ENCODE data around the gene SHH.

GRCh38 chr7:155846936-155847335, 34.7 kb upstream of the SHH start:
- TF ChIP-seq CTCF (IDR thresholded peaks at IDR 0.05) = no peak
- TF ChIP-seq, protein P1, sequence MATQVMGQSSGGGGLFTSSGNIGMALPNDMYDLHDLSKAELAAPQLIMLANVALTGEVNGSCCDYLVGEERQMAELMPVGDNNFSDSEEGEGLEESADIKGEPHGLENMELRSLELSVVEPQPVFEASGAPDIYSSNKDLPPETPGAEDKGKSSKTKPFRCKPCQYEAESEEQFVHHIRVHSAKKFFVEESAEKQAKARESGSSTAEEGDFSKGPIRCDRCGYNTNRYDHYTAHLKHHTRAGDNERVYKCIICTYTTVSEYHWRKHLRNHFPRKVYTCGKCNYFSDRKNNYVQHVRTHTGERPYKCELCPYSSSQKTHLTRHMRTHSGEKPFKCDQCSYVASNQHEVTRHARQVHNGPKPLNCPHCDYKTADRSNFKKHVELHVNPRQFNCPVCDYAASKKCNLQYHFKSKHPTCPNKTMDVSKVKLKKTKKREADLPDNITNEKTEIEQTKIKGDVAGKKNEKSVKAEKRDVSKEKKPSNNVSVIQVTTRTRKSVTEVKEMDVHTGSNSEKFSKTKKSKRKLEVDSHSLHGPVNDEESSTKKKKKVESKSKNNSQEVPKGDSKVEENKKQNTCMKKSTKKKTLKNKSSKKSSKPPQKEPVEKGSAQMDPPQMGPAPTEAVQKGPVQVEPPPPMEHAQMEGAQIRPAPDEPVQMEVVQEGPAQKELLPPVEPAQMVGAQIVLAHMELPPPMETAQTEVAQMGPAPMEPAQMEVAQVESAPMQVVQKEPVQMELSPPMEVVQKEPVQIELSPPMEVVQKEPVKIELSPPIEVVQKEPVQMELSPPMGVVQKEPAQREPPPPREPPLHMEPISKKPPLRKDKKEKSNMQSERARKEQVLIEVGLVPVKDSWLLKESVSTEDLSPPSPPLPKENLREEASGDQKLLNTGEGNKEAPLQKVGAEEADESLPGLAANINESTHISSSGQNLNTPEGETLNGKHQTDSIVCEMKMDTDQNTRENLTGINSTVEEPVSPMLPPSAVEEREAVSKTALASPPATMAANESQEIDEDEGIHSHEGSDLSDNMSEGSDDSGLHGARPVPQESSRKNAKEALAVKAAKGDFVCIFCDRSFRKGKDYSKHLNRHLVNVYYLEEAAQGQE (IDR thresholded peaks at IDR 0.05; ENCODE audit: insufficient read depth in 1 of 2, low read depth in 2 of 2, low read length in 1 of 2) = no peak
- TF ChIP-seq TCF7L2 (IDR thresholded peaks at IDR 0.05; ENCODE audit: low read depth, low read length) = no peak
- no peak for TF ChIP-seq POLR2AphosphoS5 (IDR thresholded peaks at IDR 0.05; ENCODE audit: low read depth, low read length)

Measured in Panc1 (cell line).